Measurements from ENCODE around the gene OR2L13. TPM values are rescaled to one million over a fixed set of nuclear protein-coding genes. Genes with fewer than 3 reads are reported as not detected.
"Not testable (repeated sequence)": the region's sequence is repeated elsewhere in the genome, so short reads cannot be mapped to it uniquely, and the experiment has no call there.

OR2L13 gene
- not detected for total RNA-seq
- long read RNA-seq = 0 reads

- ATAC-seq (no peak), DNase-seq (no peak)
- intact Hi-C loops (cut with micrococcal nuclease) = no loop called here
These were observed at the start of gene OR2L13 for GRCh38 chr1:248094884-248095283. Gene OR2L13 (plus strand): TSS chr1:248095184. CDS start chr1:248099376, 4,192 bp downstream.

- DNase-seq (no peak), ATAC-seq (no peak)
- intact Hi-C loops (cut with micrococcal nuclease) = no loop called here
These were observed 49.8 kb upstream of the OR2L13 start for GRCh38 chr1:248045209-248045608.

GRCh38 chr1:248046536-248046935 is 48.4 kb upstream of the OR2L13 start, which contains the start of gene OR2L3:
Gene OR2L3 (plus strand): TSS chr1:248046836. CDS start chr1:248060682, 13,846 bp downstream.
- intact Hi-C loops (cut with micrococcal nuclease) = no loop called here
- DNase-seq = no peak
- ATAC-seq = no peak

- ATAC-seq = no peak
- intact Hi-C loops (cut with micrococcal nuclease) = no loop called here
- no peak for DNase-seq
These were observed 48.0 kb upstream of the OR2L13 start for GRCh38 chr1:248047008-248047407.

- intact Hi-C loops (cut with micrococcal nuclease) = no loop called here
- no peak for DNase-seq
- no peak for ATAC-seq
These were observed 40.3 kb upstream of the OR2L13 start for GRCh38 chr1:248054671-248055070.

- intact Hi-C loops (cut with micrococcal nuclease) = no loop called here
- DNase-seq = no peak
- no peak for ATAC-seq
These were observed 39.7 kb upstream of the OR2L13 start for GRCh38 chr1:248055261-248055660.

- no peak for ATAC-seq
- no peak for DNase-seq
- intact Hi-C loops (cut with micrococcal nuclease) = no loop called here
These were observed 29.9 kb upstream of the OR2L13 start for GRCh38 chr1:248065071-248065470.

- no peak for ATAC-seq
- DNase-seq = no peak
- intact Hi-C loops (cut with micrococcal nuclease) = no loop called here
These were observed 29.4 kb upstream of the OR2L13 start for GRCh38 chr1:248065604-248066003.

GRCh38 chr1:248083864-248084263 is 11.1 kb upstream of the OR2L13 start:
- intact Hi-C loops (cut with micrococcal nuclease); ATAC-seq; DNase-seq: not testable (repeated sequence)

GRCh38 chr1:248098529-248098928 is 3.5 kb downstream of the OR2L13 start:
- ATAC-seq = no peak
- intact Hi-C loops (cut with micrococcal nuclease) = no loop called here
- DNase-seq = no peak

- no peak for ATAC-seq
- no peak for DNase-seq
- intact Hi-C loops (cut with micrococcal nuclease) = no loop called here
These were observed 7.9 kb downstream of the OR2L13 start for GRCh38 chr1:248102847-248103246.

GRCh38 chr1:248111157-248111556 is 16.2 kb downstream of the OR2L13 start:
- intact Hi-C loops (cut with micrococcal nuclease) = no loop called here
- ATAC-seq (no peak), DNase-seq (no peak)

GRCh38 chr1:248114890-248115289 is 19.9 kb downstream of the OR2L13 start:
- no peak for DNase-seq
- no peak for ATAC-seq
- intact Hi-C loops (cut with micrococcal nuclease) = no loop called here

- DNase-seq (no peak), ATAC-seq (no peak)
- intact Hi-C loops (cut with micrococcal nuclease) = no loop called here
These were observed 32.7 kb downstream of the OR2L13 start for GRCh38 chr1:248127653-248128052.

- intact Hi-C loops (cut with micrococcal nuclease) = no loop called here
- ATAC-seq = no peak
- no peak for DNase-seq
These were observed 41.8 kb downstream of the OR2L13 start for GRCh38 chr1:248136811-248137210.

- ATAC-seq (no peak), DNase-seq (no peak)
- intact Hi-C loops (cut with micrococcal nuclease) = no loop called here
These were observed 45.9 kb downstream of the OR2L13 start for GRCh38 chr1:248140846-248141245.

- ATAC-seq = no peak
- DNase-seq = no peak
- intact Hi-C loops (cut with micrococcal nuclease) = no loop called here
These were observed 48.3 kb downstream of the OR2L13 start for GRCh38 chr1:248143311-248143710.

GRCh38 chr1:248144513-248145198 is 49.7 kb downstream of the OR2L13 start, which contains the start of gene OR2M5:
Gene OR2M5 (plus strand): TSS chr1:248145148. CDS start chr1:248145148, 0 bp downstream.
- ATAC-seq = no peak
- no peak for DNase-seq
- intact Hi-C loops (cut with micrococcal nuclease) = no loop called here

Data from left ventricle myocardium superior (tissue), 1 donor.